COR-L47 (cell line): ENCODE data around the gene BEAN1.
A peak's percentile ranks its signal among the peaks of the same experiment; 100 is the strongest.

Source experiments
- DNase-seq: peaks from one replicate; lab custom pipeline; 2025; lab: John Stamatoyannopoulos, UW

Gene BEAN1

GRCh38 chr16:66470556-66470955, 43.5 kb downstream of the BEAN1 start:
- no peak for DNase-seq

GRCh38 chr16:66471264-66471663, 44.2 kb downstream of the BEAN1 start:
- DNase-seq = no peak

- DNase-seq = no peak
Measured at GRCh38 chr16:66471716-66472393, 44.8 kb downstream of the BEAN1 start.

GRCh38 chr16:66473051-66473571, 46.0 kb downstream of the BEAN1 start:
- no peak for DNase-seq

- peak; percentile 67 for DNase-seq
Measured at GRCh38 chr16:66473654-66474519, 46.8 kb downstream of the BEAN1 start.

GRCh38 chr16:66474750-66475199, 47.7 kb downstream of the BEAN1 start:
- peak; percentile 17 for DNase-seq

- no peak for DNase-seq
Measured at GRCh38 chr16:66475232-66475631, 48.1 kb downstream of the BEAN1 start.

- DNase-seq = no peak
Measured at GRCh38 chr16:66476328-66477027, 49.4 kb downstream of the BEAN1 start.

GRCh38 chr16:66477028-66477515, 50.0 kb downstream of the BEAN1 start:
- DNase-seq = no peak

GRCh38 chr16:66478733-66479511, 51.8 kb downstream of the BEAN1 start:
- peak; percentile 22 for DNase-seq

GRCh38 chr16:66479661-66480264, 52.7 kb downstream of the BEAN1 start:
- DNase-seq = no peak

- DNase-seq = no peak
Measured at GRCh38 chr16:66480265-66481080, 53.4 kb downstream of the BEAN1 start.

GRCh38 chr16:66481081-66481942, 54.2 kb downstream of the BEAN1 start:
- no peak for DNase-seq

- no peak for DNase-seq
Measured at GRCh38 chr16:66481943-66482390, 54.9 kb downstream of the BEAN1 start.

GRCh38 chr16:66483689-66484452, 56.8 kb downstream of the BEAN1 start:
- peak; percentile 54 for DNase-seq

GRCh38 chr16:66484453-66485213, 57.5 kb downstream of the BEAN1 start:
- DNase-seq = no peak

GRCh38 chr16:66485376-66485775, 58.3 kb downstream of the BEAN1 start:
- no peak for DNase-seq
